Hematopoietic multipotent progenitor cell (in vitro differentiated cells): Measurements from ENCODE around the gene SSX2IP. TPM values are rescaled to one million over a fixed set of nuclear protein-coding genes. Genes with fewer than 3 reads are reported as not detected.
"Not testable (repeated sequence)": the region's sequence is repeated elsewhere in the genome, so short reads cannot be mapped to it uniquely, and the experiment has no call there.

Experiments
- DNase-seq, 3 donors: peaks; one replicate each; pipeline ENCODE4 v3.0.0-alpha.2; 2011 to 2015; ENCODE audit warnings: low read depth in 2 of 3, low spot score in 2 of 3
- total RNA-seq: library from RNA; depleted of rRNA; stranded (reverse); fragments of >200 nt; gene quantifications from one replicate; pipeline ENCODE4 v1.2.3, GENCODE V29; 2012

SSX2IP gene
- total RNA-seq = 4.8 TPM

- peak; percentile 98 for DNase-seq
Observed at GRCh38 chr1:84690397-84691121, at the start of gene SSX2IP. TSS of gene SSX2IP (minus strand) at chr1:84690461. CDS start at chr1:84671219, 19,242 bp downstream.

GRCh38 chr1:84738237-84738636, 48.0 kb upstream of the SSX2IP start:
- no peak for DNase-seq

GRCh38 chr1:84737590-84737989, 47.3 kb upstream of the SSX2IP start:
- DNase-seq = no peak

GRCh38 chr1:84736944-84737343, 46.7 kb upstream of the SSX2IP start:
- no peak for DNase-seq

GRCh38 chr1:84736445-84736844, 46.2 kb upstream of the SSX2IP start:
- DNase-seq = no peak

- DNase-seq = no peak
Observed at GRCh38 chr1:84735483-84735882, 45.2 kb upstream of the SSX2IP start.

GRCh38 chr1:84732520-84732919, 42.3 kb upstream of the SSX2IP start:
- no peak for DNase-seq

- no peak for DNase-seq
Observed at GRCh38 chr1:84731519-84731918, 41.3 kb upstream of the SSX2IP start.

GRCh38 chr1:84727711-84728110, 37.5 kb upstream of the SSX2IP start:
- not testable (repeated sequence) for DNase-seq

- DNase-seq = no peak
Observed at GRCh38 chr1:84726593-84727499, 36.6 kb upstream of the SSX2IP start.

GRCh38 chr1:84724128-84724860, 34.0 kb upstream of the SSX2IP start:
- DNase-seq = peak; percentile 12 to 36 (median 13)

- no peak for DNase-seq
Observed at GRCh38 chr1:84722794-84723193, 32.5 kb upstream of the SSX2IP start.

GRCh38 chr1:84721872-84722271, 31.6 kb upstream of the SSX2IP start:
- not testable (repeated sequence) for DNase-seq

- DNase-seq = no peak
Observed at GRCh38 chr1:84721152-84721551, 30.9 kb upstream of the SSX2IP start.

GRCh38 chr1:84720221-84720780, 30.0 kb upstream of the SSX2IP start:
- DNase-seq = no peak

- DNase-seq = no peak
Observed at GRCh38 chr1:84719543-84720217, 29.4 kb upstream of the SSX2IP start.

GRCh38 chr1:84715342-84716019, 25.2 kb upstream of the SSX2IP start:
- DNase-seq = no peak

GRCh38 chr1:84712276-84712874, 22.1 kb upstream of the SSX2IP start:
- no peak for DNase-seq

GRCh38 chr1:84711869-84712268, 21.6 kb upstream of the SSX2IP start:
- no peak for DNase-seq
